ENCODE data around the gene CFL1. TPM values are rescaled to one million over a fixed set of nuclear protein-coding genes. Genes with fewer than 3 reads are reported as not detected.
A peak's percentile ranks its signal among the peaks of the same experiment; 100 is the strongest.

Gene CFL1
- total and polyA plus RNA-seq, 2 donors (not counting 1 experiment from before 2014, with no cell fraction given), result 680 to 1,603 TPM

DNA sequence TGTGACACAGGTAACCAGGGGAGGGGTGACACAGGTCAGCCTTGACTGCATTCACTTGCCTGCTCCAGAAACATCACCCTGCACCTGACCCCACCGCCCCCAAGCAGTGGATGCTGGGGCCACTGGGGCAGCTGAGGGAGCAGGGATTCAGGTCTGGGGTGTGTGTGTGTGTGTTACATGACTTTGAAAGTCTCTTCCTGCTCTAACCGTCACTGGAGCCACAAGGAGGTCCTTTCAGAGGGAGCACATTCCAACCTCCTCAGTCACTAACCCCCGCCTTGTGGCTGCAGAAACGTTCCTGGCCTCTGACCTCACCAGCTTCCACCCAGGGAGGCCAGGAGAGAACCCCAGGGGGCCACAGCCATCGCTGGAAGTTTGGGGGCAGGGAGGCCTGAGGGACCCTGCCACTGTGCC, 45.1 kb upstream of the CFL1 start:
- Histone ChIP-seq H2AFZ (ENCODE audit: low read length) (no peak overlapping the region), H3K4me3 (replicated peaks in 1 of 4; ENCODE audit: control extremely low read depth in 1 of 4, insufficient read depth in 1 of 4, low read depth in 3 of 4, low read length in 4 of 4) (no peak overlapping the region), H4K20me1 (ENCODE audit: control insufficient read depth, extremely low read depth, insufficient read depth, low read length) (no peaks in the 10 kb centered on the region), H3K79me2 (ENCODE audit: control insufficient read depth, insufficient read depth, low read length) (peaks cover 38% of the 10 kb centered on the region), H3K4me2 (ENCODE audit: extremely low read depth, insufficient read depth, low read length) (peak overlapping the region; percentile 68), H3K9ac (ENCODE audit: insufficient read depth, low read length) (peak overlapping the region; percentile 5), H3K36me3 (ENCODE audit: control insufficient read depth, insufficient read depth, low read length) (no peaks in the 10 kb centered on the region), H3K4me1 (ENCODE audit: control insufficient read depth, extremely low read depth, insufficient read depth, low read length) (peaks cover 26% of the 10 kb centered on the region), H3K27me3 (ENCODE audit: control insufficient read depth, insufficient read depth, low read length) (no peaks in the 10 kb centered on the region), H3K27ac (ENCODE audit: insufficient read depth, low read length) (peak overlapping the region; percentile 100), H3K9me3 (ENCODE audit: control insufficient read depth, insufficient read depth, low read depth, low read length) (no peaks in the 10 kb centered on the region)
- DNase-seq (ENCODE audit: low read depth in 2 of 2), result peak; percentile 78 to 90
- no peak for TF ChIP-seq CTCF (conservative IDR thresholded peaks at IDR 0.05 in 1 of 2, IDR thresholded peaks at IDR 0.05 in 1 of 2; ENCODE audit: low read depth in 1 of 2, low read length in 2 of 2)
- no peak for TF ChIP-seq EZH2 (IDR thresholded peaks at IDR 0.05; ENCODE audit: low read length, missing control alignments)

GRCh38 chr11:65900899-65901180, 42.9 kb upstream of the CFL1 start:
- Histone ChIP-seq H3K4me3 (replicated peaks in 1 of 4; ENCODE audit: control extremely low read depth in 1 of 4, insufficient read depth in 1 of 4, low read depth in 3 of 4, low read length in 4 of 4) (peak overlapping the region in 3 of 4 experiments; percentile 19 to 82 (median 23)), H3K79me2 (ENCODE audit: control insufficient read depth, insufficient read depth, low read length) (peaks cover 60% of the 10 kb centered on the region), H2AFZ (ENCODE audit: low read length) (no peak overlapping the region), H3K4me2 (ENCODE audit: extremely low read depth, insufficient read depth, low read length) (peak overlapping the region; percentile 72), H3K27me3 (ENCODE audit: control insufficient read depth, insufficient read depth, low read length) (no peaks in the 10 kb centered on the region), H3K36me3 (ENCODE audit: control insufficient read depth, insufficient read depth, low read length) (peaks cover 9% of the 10 kb centered on the region), H3K9me3 (ENCODE audit: control insufficient read depth, insufficient read depth, low read depth, low read length) (no peaks in the 10 kb centered on the region), H3K4me1 (ENCODE audit: control insufficient read depth, extremely low read depth, insufficient read depth, low read length) (peaks cover 37% of the 10 kb centered on the region), H4K20me1 (ENCODE audit: control insufficient read depth, extremely low read depth, insufficient read depth, low read length) (no peaks in the 10 kb centered on the region), H3K9ac (ENCODE audit: insufficient read depth, low read length) (peak overlapping the region; percentile 41), H3K27ac (ENCODE audit: insufficient read depth, low read length) (peak overlapping the region; percentile 100)
- DNase-seq (ENCODE audit: low read depth in 2 of 2), result no peak
- TF ChIP-seq CTCF (conservative IDR thresholded peaks at IDR 0.05 in 1 of 2, IDR thresholded peaks at IDR 0.05 in 1 of 2; ENCODE audit: low read depth in 1 of 2, low read length in 2 of 2) (no peak), EZH2 (IDR thresholded peaks at IDR 0.05; ENCODE audit: low read length, missing control alignments) (no peak)

DNA sequence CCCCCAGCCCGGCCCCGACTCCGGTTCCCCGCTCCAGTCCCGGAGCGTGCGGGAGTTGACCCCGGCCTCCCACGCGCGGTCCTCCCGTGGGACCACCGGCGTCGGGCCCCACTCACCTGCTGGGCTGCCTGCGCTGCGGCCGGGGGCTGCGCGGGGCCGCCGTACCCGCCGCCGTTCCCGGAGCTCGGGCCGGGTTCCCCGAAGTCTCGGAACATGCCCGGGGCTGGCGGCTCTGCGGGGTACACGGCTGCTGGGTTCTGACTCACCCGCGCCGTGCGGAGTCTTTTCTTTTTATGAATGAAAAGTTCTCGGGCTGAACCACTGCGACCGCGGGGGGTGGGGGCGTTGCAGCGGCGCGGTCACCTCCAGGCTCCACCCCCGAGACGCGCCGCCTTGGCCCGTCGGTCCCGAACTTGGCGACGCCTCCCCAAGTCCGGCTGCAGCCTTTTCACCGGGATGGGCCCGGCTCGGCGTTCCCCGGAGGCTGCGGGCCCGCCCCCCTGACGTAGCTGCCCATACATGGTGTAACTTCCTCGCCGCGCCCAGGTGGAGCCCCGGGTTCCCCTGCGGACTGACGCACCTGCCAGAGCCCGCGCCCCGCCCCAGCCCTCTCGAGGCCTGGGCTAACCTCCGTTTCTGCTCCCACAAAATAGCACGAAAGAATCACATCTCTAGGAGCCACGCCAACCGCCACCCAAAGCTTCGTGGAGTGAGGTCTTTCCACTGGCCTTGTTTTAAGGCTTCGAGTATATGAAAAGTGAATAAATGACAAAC, 42.3 kb upstream of the CFL1 start, which contains the start of gene FOSL1:
TSS of gene FOSL1 (minus strand) at position 264 of the 774 bp plus-strand sequence. CDS start at position 215, 49 bp downstream.
- Histone ChIP-seq H3K4me2 (ENCODE audit: extremely low read depth, insufficient read depth, low read length) (peak within 1 kb of the TSS; percentile 72), H3K27me3 (ENCODE audit: control insufficient read depth, insufficient read depth, low read length) (no peaks in the 10 kb centered on the region), H3K4me3 (replicated peaks in 1 of 4; ENCODE audit: control extremely low read depth in 1 of 4, insufficient read depth in 1 of 4, low read depth in 3 of 4, low read length in 4 of 4) (peak within 1 kb of the TSS; percentile 72 to 97 (median 89)), H3K36me3 (ENCODE audit: control insufficient read depth, insufficient read depth, low read length) (peaks cover 9% of the 10 kb centered on the region), H3K4me1 (ENCODE audit: control insufficient read depth, extremely low read depth, insufficient read depth, low read length) (peaks cover 37% of the 10 kb centered on the region), H4K20me1 (ENCODE audit: control insufficient read depth, extremely low read depth, insufficient read depth, low read length) (no peaks in the 10 kb centered on the region), H2AFZ (ENCODE audit: low read length) (no peak within 1 kb of the TSS), H3K9me3 (ENCODE audit: control insufficient read depth, insufficient read depth, low read depth, low read length) (no peaks in the 10 kb centered on the region), H3K9ac (ENCODE audit: insufficient read depth, low read length) (peak within 1 kb of the TSS; percentile 99), H3K27ac (ENCODE audit: insufficient read depth, low read length) (peak within 1 kb of the TSS; percentile 100), H3K79me2 (ENCODE audit: control insufficient read depth, insufficient read depth, low read length) (peaks cover 66% of the 10 kb centered on the region)
- peak; percentile 96 to 97 for DNase-seq (ENCODE audit: low read depth in 2 of 2)
- TF ChIP-seq CTCF (conservative IDR thresholded peaks at IDR 0.05 in 1 of 2, IDR thresholded peaks at IDR 0.05 in 1 of 2; ENCODE audit: low read depth in 1 of 2, low read length in 2 of 2), result no peak
- no peak for TF ChIP-seq EZH2 (IDR thresholded peaks at IDR 0.05; ENCODE audit: low read length, missing control alignments)
